ENCODE data around the gene CAMK2N2.
A peak's percentile ranks its signal among the peaks of the same experiment; 100 is the strongest.

Gene CAMK2N2

GRCh38 chr3:184295771-184296170 lies 34.4 kb upstream of the CAMK2N2 start:
- H3K9ac ChIP-seq (ENCODE audit: low read length in 5 of 5): no peak overlapping the region
- H3K27me3 ChIP-seq (ENCODE audit: control insufficient read depth in 5 of 5, insufficient read depth in 4 of 5, low read length in 5 of 5): peaks cover 0 to 7% (median 0%) of the 10 kb centered on the region in 5 donors
- peaks cover 5 to 7% (median 6%) of the 10 kb centered on the region in 5 donors for H3K36me3 ChIP-seq (ENCODE audit: control insufficient read depth in 5 of 5, insufficient read depth in 5 of 5, low read length in 5 of 5)
- H3K4me3 ChIP-seq (ENCODE audit: low read depth in 1 of 5, low read length in 5 of 5): no peak overlapping the region
- no peaks in the 10 kb centered on the region for H3K9me3 ChIP-seq (ENCODE audit: control insufficient read depth in 5 of 5, low read length in 5 of 5)
- H3K27ac ChIP-seq (ENCODE audit: low read depth, low read length): no peak overlapping the region
- peaks cover 9 to 21% (median 18%) of the 10 kb centered on the region in 5 donors for H3K4me1 ChIP-seq (ENCODE audit: control insufficient read depth in 5 of 5, insufficient read depth in 5 of 5, low read length in 5 of 5)

GRCh38 chr3:184291738-184292445 lies 30.5 kb upstream of the CAMK2N2 start:
- H3K4me3 ChIP-seq (ENCODE audit: low read depth in 1 of 5, low read length in 5 of 5): no peak overlapping the region
- H3K9me3 ChIP-seq (ENCODE audit: control insufficient read depth in 5 of 5, low read length in 5 of 5): no peaks in the 10 kb centered on the region
- no peak overlapping the region for H3K27ac ChIP-seq (ENCODE audit: low read depth, low read length)
- H3K27me3 ChIP-seq (ENCODE audit: control insufficient read depth in 5 of 5, insufficient read depth in 4 of 5, low read length in 5 of 5): peaks cover 0 to 9% (median 3%) of the 10 kb centered on the region in 5 donors
- no peaks in the 10 kb centered on the region for H3K36me3 ChIP-seq (ENCODE audit: control insufficient read depth in 5 of 5, insufficient read depth in 5 of 5, low read length in 5 of 5)
- H3K4me1 ChIP-seq (ENCODE audit: control insufficient read depth in 5 of 5, insufficient read depth in 5 of 5, low read length in 5 of 5): no peaks in the 10 kb centered on the region
- H3K9ac ChIP-seq (ENCODE audit: low read length in 5 of 5): no peak overlapping the region

DNA sequence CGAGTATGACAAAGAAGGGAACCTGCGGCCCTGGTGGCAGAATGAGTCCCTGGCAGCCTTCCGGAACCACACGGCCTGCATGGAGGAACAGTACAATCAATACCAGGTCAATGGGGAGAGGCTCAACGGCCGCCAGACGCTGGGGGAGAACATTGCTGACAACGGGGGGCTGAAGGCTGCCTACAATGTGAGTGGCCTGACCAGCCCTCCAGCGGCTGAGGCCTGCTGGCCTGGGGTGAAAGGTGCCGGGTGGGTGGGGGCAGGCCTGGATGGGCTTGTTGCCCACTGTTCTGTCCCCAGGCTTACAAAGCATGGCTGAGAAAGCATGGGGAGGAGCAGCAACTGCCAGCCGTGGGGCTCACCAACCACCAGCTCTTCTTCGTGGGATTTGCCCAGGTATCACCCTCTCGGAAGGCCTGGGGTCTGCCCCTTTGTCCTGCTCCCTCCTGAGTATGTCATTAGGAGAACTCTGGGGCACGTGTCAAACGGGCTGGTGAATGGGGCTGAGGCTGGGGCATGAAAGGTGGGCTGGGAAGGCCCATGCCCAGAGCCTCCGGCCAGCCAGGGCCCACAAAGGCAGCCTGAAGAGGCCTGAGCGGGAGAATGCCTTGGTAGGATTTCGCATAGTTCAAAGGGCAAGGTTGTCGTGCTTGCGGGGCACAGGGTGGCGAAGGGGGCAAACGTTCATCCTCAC lies 29.8 kb upstream of the CAMK2N2 start:
- H3K9me3 ChIP-seq (ENCODE audit: control insufficient read depth in 5 of 5, low read length in 5 of 5): no peaks in the 10 kb centered on the region
- H3K4me1 ChIP-seq (ENCODE audit: control insufficient read depth in 5 of 5, insufficient read depth in 5 of 5, low read length in 5 of 5): no peaks in the 10 kb centered on the region
- H3K27ac ChIP-seq (ENCODE audit: low read depth, low read length): no peak overlapping the region
- no peak overlapping the region for H3K4me3 ChIP-seq (ENCODE audit: low read depth in 1 of 5, low read length in 5 of 5)
- H3K27me3 ChIP-seq (ENCODE audit: control insufficient read depth in 5 of 5, insufficient read depth in 4 of 5, low read length in 5 of 5): peaks cover 0 to 9% (median 3%) of the 10 kb centered on the region in 5 donors
- no peak overlapping the region for H3K9ac ChIP-seq (ENCODE audit: low read length in 5 of 5)
- no peaks in the 10 kb centered on the region for H3K36me3 ChIP-seq (ENCODE audit: control insufficient read depth in 5 of 5, insufficient read depth in 5 of 5, low read length in 5 of 5)

DNA sequence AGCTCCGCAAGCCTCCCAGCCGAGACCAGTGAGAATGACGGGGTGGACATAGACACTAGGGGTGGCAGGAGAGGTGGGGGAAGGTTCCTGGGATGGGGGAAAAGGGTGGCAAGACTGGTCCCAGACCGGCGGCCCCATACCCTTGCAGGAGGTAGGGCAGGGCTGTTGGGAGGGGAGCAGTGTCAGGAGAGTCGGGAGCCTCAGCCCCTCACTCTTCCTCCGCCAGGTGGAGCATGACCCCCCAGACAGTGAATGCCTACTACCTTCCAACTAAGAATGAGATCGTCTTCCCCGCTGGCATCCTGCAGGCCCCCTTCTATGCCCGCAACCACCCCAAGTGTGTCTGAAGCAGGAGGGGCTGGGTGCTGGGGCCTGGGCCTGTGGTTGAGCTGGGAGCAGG lies 29.0 kb upstream of the CAMK2N2 start:
- H3K9ac ChIP-seq (ENCODE audit: low read length in 5 of 5): no peak overlapping the region
- H3K27me3 ChIP-seq (ENCODE audit: control insufficient read depth in 5 of 5, insufficient read depth in 4 of 5, low read length in 5 of 5): peaks cover 0 to 10% (median 8%) of the 10 kb centered on the region in 5 donors
- H3K9me3 ChIP-seq (ENCODE audit: control insufficient read depth in 5 of 5, low read length in 5 of 5): no peaks in the 10 kb centered on the region
- no peak overlapping the region for H3K27ac ChIP-seq (ENCODE audit: low read depth, low read length)
- H3K4me1 ChIP-seq (ENCODE audit: control insufficient read depth in 5 of 5, insufficient read depth in 5 of 5, low read length in 5 of 5): no peaks in the 10 kb centered on the region
- no peak overlapping the region for H3K4me3 ChIP-seq (ENCODE audit: low read depth in 1 of 5, low read length in 5 of 5)
- H3K36me3 ChIP-seq (ENCODE audit: control insufficient read depth in 5 of 5, insufficient read depth in 5 of 5, low read length in 5 of 5): no peaks in the 10 kb centered on the region

- peaks cover 0 to 10% (median 8%) of the 10 kb centered on the region in 5 donors for H3K27me3 ChIP-seq (ENCODE audit: control insufficient read depth in 5 of 5, insufficient read depth in 4 of 5, low read length in 5 of 5)
- no peaks in the 10 kb centered on the region for H3K36me3 ChIP-seq (ENCODE audit: control insufficient read depth in 5 of 5, insufficient read depth in 5 of 5, low read length in 5 of 5)
- no peak overlapping the region for H3K27ac ChIP-seq (ENCODE audit: low read depth, low read length)
- H3K9ac ChIP-seq (ENCODE audit: low read length in 5 of 5): no peak overlapping the region
- no peaks in the 10 kb centered on the region for H3K9me3 ChIP-seq (ENCODE audit: control insufficient read depth in 5 of 5, low read length in 5 of 5)
- no peak overlapping the region for H3K4me3 ChIP-seq (ENCODE audit: low read depth in 1 of 5, low read length in 5 of 5)
- peaks cover 0 to 4% (median 0%) of the 10 kb centered on the region in 5 donors for H3K4me1 ChIP-seq (ENCODE audit: control insufficient read depth in 5 of 5, insufficient read depth in 5 of 5, low read length in 5 of 5)
Measured at GRCh38 chr3:184289426-184289938, 28.1 kb upstream of the CAMK2N2 start.

DNA sequence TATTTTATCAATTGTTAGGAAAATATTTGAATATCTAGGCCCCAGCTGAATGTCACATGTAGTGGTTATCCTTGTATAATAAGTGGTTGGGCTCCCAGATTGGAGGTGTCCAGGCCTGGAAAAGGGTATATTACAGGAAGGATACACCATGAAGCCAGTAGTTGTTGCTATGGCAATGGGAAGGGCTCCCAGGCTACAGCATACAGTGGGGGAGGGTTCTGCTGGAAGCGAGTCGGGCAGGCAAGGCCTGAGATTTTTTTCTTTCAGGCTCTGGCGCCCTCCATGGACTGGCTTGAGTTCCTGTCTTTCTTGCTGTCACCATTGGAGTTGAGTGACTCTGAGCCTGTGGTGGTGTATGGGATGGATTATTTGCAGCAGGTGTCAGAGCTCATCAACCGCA lies 23.3 kb upstream of the CAMK2N2 start:
- H3K4me3 ChIP-seq (ENCODE audit: low read depth in 1 of 5, low read length in 5 of 5): no peak overlapping the region
- no peaks in the 10 kb centered on the region for H3K36me3 ChIP-seq (ENCODE audit: control insufficient read depth in 5 of 5, insufficient read depth in 5 of 5, low read length in 5 of 5)
- H3K4me1 ChIP-seq (ENCODE audit: control insufficient read depth in 5 of 5, insufficient read depth in 5 of 5, low read length in 5 of 5): peaks cover 0 to 4% (median 0%) of the 10 kb centered on the region in 5 donors
- H3K27ac ChIP-seq (ENCODE audit: low read depth, low read length): no peak overlapping the region
- H3K9me3 ChIP-seq (ENCODE audit: control insufficient read depth in 5 of 5, low read length in 5 of 5): peaks cover 0 to 3% (median 0%) of the 10 kb centered on the region in 5 donors
- peak overlapping the region in 1 of 5 donors; percentile 9 for H3K9ac ChIP-seq (ENCODE audit: low read length in 5 of 5)
- H3K27me3 ChIP-seq (ENCODE audit: control insufficient read depth in 5 of 5, insufficient read depth in 4 of 5, low read length in 5 of 5): peaks cover 0 to 8% (median 3%) of the 10 kb centered on the region in 5 donors

DNA sequence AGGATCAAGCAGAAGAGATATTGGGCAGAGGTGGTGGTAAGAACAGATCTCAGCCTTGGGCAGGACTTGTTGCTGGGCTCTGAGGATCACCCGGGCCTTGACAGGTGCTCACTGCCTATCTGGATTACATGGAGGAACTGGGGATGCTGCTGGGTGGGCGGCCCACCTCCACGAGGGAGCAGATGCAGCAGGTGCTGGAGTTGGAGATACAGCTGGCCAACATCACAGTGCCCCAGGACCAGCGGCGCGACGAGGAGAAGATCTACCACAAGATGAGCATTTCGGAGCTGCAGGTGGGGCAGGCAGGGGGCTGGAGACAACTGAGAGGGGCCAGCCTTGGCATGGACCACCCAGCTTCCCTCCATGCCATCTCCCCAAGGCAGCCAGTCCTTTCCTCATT lies 22.3 kb upstream of the CAMK2N2 start:
- Histone ChIP-seq H3K27ac (ENCODE audit: low read depth, low read length) (no peak overlapping the region), H3K27me3 (ENCODE audit: control insufficient read depth in 5 of 5, insufficient read depth in 4 of 5, low read length in 5 of 5) (peaks cover 0 to 8% (median 3%) of the 10 kb centered on the region in 5 donors), H3K9ac (ENCODE audit: low read length in 5 of 5) (no peak overlapping the region), H3K36me3 (ENCODE audit: control insufficient read depth in 5 of 5, insufficient read depth in 5 of 5, low read length in 5 of 5) (no peaks in the 10 kb centered on the region), H3K4me1 (ENCODE audit: control insufficient read depth in 5 of 5, insufficient read depth in 5 of 5, low read length in 5 of 5) (peaks cover 0 to 4% (median 0%) of the 10 kb centered on the region in 5 donors), H3K9me3 (ENCODE audit: control insufficient read depth in 5 of 5, low read length in 5 of 5) (peaks cover 0 to 3% (median 0%) of the 10 kb centered on the region in 5 donors), H3K4me3 (ENCODE audit: low read depth in 1 of 5, low read length in 5 of 5) (no peak overlapping the region)

- Histone ChIP-seq H3K4me1 (ENCODE audit: control insufficient read depth in 5 of 5, insufficient read depth in 5 of 5, low read length in 5 of 5) (peaks cover 0 to 4% (median 0%) of the 10 kb centered on the region in 5 donors), H3K9me3 (ENCODE audit: control insufficient read depth in 5 of 5, low read length in 5 of 5) (peaks cover 0 to 3% (median 0%) of the 10 kb centered on the region in 5 donors), H3K9ac (ENCODE audit: low read length in 5 of 5) (no peak overlapping the region), H3K36me3 (ENCODE audit: control insufficient read depth in 5 of 5, insufficient read depth in 5 of 5, low read length in 5 of 5) (no peaks in the 10 kb centered on the region), H3K27ac (ENCODE audit: low read depth, low read length) (no peak overlapping the region), H3K27me3 (ENCODE audit: control insufficient read depth in 5 of 5, insufficient read depth in 4 of 5, low read length in 5 of 5) (peaks cover 0 to 8% (median 4%) of the 10 kb centered on the region in 5 donors), H3K4me3 (ENCODE audit: low read depth in 1 of 5, low read length in 5 of 5) (no peak overlapping the region)
Measured at GRCh38 chr3:184282941-184283340, 21.6 kb upstream of the CAMK2N2 start.

- H3K36me3 ChIP-seq (ENCODE audit: control insufficient read depth in 5 of 5, insufficient read depth in 5 of 5, low read length in 5 of 5): no peaks in the 10 kb centered on the region
- no peak overlapping the region for H3K27ac ChIP-seq (ENCODE audit: low read depth, low read length)
- H3K4me3 ChIP-seq (ENCODE audit: low read depth in 1 of 5, low read length in 5 of 5): no peak overlapping the region
- H3K4me1 ChIP-seq (ENCODE audit: control insufficient read depth in 5 of 5, insufficient read depth in 5 of 5, low read length in 5 of 5): peaks cover 0 to 5% (median 0%) of the 10 kb centered on the region in 5 donors
- peaks cover 0 to 3% (median 0%) of the 10 kb centered on the region in 5 donors for H3K9me3 ChIP-seq (ENCODE audit: control insufficient read depth in 5 of 5, low read length in 5 of 5)
- H3K9ac ChIP-seq (ENCODE audit: low read length in 5 of 5): no peak overlapping the region
- peaks cover 11 to 41% (median 26%) of the 10 kb centered on the region in 5 donors for H3K27me3 ChIP-seq (ENCODE audit: control insufficient read depth in 5 of 5, insufficient read depth in 4 of 5, low read length in 5 of 5)
Measured at GRCh38 chr3:184277366-184277765, 16.0 kb upstream of the CAMK2N2 start.

Data from subcutaneous abdominal adipose tissue (tissue), 5 donors.